K562 (cell line): ENCODE data around the gene NASP. TPM values are rescaled to one million over a fixed set of nuclear protein-coding genes. Genes with fewer than 3 reads are reported as not detected.

Source experiments
- ATAC-seq: fragments of 200-7000 bp; cut with Tn5 transposase; 3 replicates; pipeline ENCODE4 v1.9.1; 2020; ENCODE audit warnings: moderate library complexity
- BruUV-seq: library from RNA; stranded (reverse); fragments of 400-500 nt; replicated peaks from 2 replicates; lab custom pipeline; 2021; lab: Mats Ljungman, UMichigan
- CTCF ChIA-PET: fragments of 300-600 bp; formaldehyde crosslinking; extraction: SDS; loops from one replicate; lab custom pipeline; 2021; ENCODE audit warnings: low intra/inter-chr PET ratio; lab: Yijun Ruan, JAX
- POLR2A ChIA-PET: fragments of 300-600, 350-650 bp; sonication (Branson Sonifier 250); formaldehyde crosslinking; extraction: SDS; loops from one replicate; lab custom pipeline; 2021; ENCODE audit warnings: antibody characterized with exemption, inconsistent platforms; lab: Yijun Ruan, JAX
- DNase-seq, 4 experiments: peaks; one replicate each; pipeline versions ENCODE4 v3.0.0 to v3.0.0-alpha.2; 2011 to 2018; ENCODE audit warnings: low spot score in 3 of 4, mixed read lengths in 3 of 4; ENCODE audit errors: extremely low read depth in 1 of 4
- FAIRE-seq: peaks from 2 replicates; lab custom pipeline; 2011; peaks lifted over from hg19 to GRCh38; lab: Jason Lieb, UNC
- H2AFZ ChIP-seq: 2 replicates; pipeline ENCODE4 v1.6.0; 2011; ENCODE audit warnings: low read depth, low read length, control low read depth, inconsistent platforms
- H3K27ac ChIP-seq: fragments of 200-600 bp; 3 replicates; pipeline ENCODE4 v1.8.0; 2011; ENCODE audit warnings: low read depth, mild to moderate bottlenecking, control low read depth, inconsistent platforms, low read length, moderate library complexity, mixed read lengths; ENCODE audit errors: extremely low read depth
- H3K27me3 ChIP-seq, 2 experiments: fragments of 300-600 bp in 1 of 2; 2 replicates in 1 of 2; 3 replicates in 1 of 2; pipeline versions ENCODE4 v1.6.0 to v1.8.0; 2011; ENCODE audit warnings: inconsistent platforms in 2 of 2, low read length in 2 of 2, mild to moderate bottlenecking in 1 of 2, mixed read lengths in 1 of 2, moderate library complexity in 1 of 2; ENCODE audit not compliant: control insufficient read depth in 2 of 2, insufficient read depth in 2 of 2
- H3K36me3 ChIP-seq: fragments of 300-600 bp; 3 replicates; pipeline ENCODE4 v1.8.0; 2011; ENCODE audit warnings: mild to moderate bottlenecking, low read length, inconsistent platforms; ENCODE audit not compliant: control insufficient read depth, insufficient read depth
- H3K4me1 ChIP-seq, 2 experiments: fragments of 200-600 bp in 1 of 2; replicated peaks in 1 of 2; 2 replicates in 1 of 2; 3 replicates in 1 of 2; pipeline versions ENCODE4 v1.5.1 to v1.8.0; 2011; ENCODE audit warnings: inconsistent platforms in 2 of 2, low read length in 2 of 2, mild to moderate bottlenecking in 1 of 2, mixed read lengths in 1 of 2, moderate library complexity in 1 of 2; ENCODE audit not compliant: control insufficient read depth in 2 of 2, insufficient read depth in 2 of 2
- H3K4me2 ChIP-seq: 2 replicates; pipeline ENCODE4 v1.6.1; 2011; ENCODE audit warnings: low read length, control low read depth, inconsistent platforms, mixed read lengths; ENCODE audit not compliant: insufficient read depth
- H3K4me3 ChIP-seq: fragments of 200-600 bp; sonication (generic), shearing (Covaris generic); 2 replicates; pipeline ENCODE4 v1.5.1; 2016; ENCODE audit warnings: control low read depth, inconsistent platforms
- H3K79me2 ChIP-seq: fragments of 200-600 bp; 3 replicates; pipeline ENCODE4 v1.8.0; 2011; ENCODE audit warnings: low read length, inconsistent platforms; ENCODE audit not compliant: control insufficient read depth, insufficient read depth
- H3K9ac ChIP-seq, 2 experiments: 2 replicates each; pipeline versions ENCODE4 v1.6.0 to v1.6.1; 2011; ENCODE audit warnings: low read depth in 2 of 2, low read length in 2 of 2, control low read depth in 1 of 2, inconsistent platforms in 1 of 2, mild to moderate bottlenecking in 1 of 2, mixed read lengths in 1 of 2; ENCODE audit not compliant: insufficient read depth in 1 of 2
- H3K9me1 ChIP-seq: one replicate; pipeline ENCODE4 v1.6.0; 2011; ENCODE audit warnings: inconsistent platforms, mild to moderate bottlenecking, low read length, moderate library complexity; ENCODE audit not compliant: control insufficient read depth, insufficient read depth
- H3K9me3 ChIP-seq: replicated peaks from 2 replicates; pipeline ENCODE4 v1.5.1; 2011; ENCODE audit warnings: low read depth, low read length, inconsistent platforms; ENCODE audit not compliant: control insufficient read depth, insufficient read depth
- H4K20me1 ChIP-seq: replicated peaks from 2 replicates; pipeline ENCODE4 v1.6.1; 2011; ENCODE audit warnings: low read length, inconsistent platforms, mixed read lengths; ENCODE audit not compliant: control insufficient read depth, insufficient read depth
- CTCF ChIP-seq, 3 experiments: IDR thresholded peaks in 2 of 3; conservative IDR thresholded peaks in 1 of 3; 2 replicates each; pipeline ENCODE4 v1.5.1; 2011 to 2012; ENCODE audit warnings: low read length in 3 of 3, mild to moderate bottlenecking in 3 of 3, control low read depth in 2 of 3, improper control_type of control experiment in 1 of 3, inconsistent platforms in 1 of 3, low read depth in 1 of 3, mixed read lengths in 1 of 3, moderate library complexity in 1 of 3; ENCODE audit not compliant: insufficient read depth in 2 of 3
- RAD21 ChIP-seq, 2 experiments: fragments of 250-450 bp in 1 of 2; fragments of 450-650 bp in 1 of 2; sonication (Bioruptor Pico) in 1 of 2; formaldehyde crosslinking in 1 of 2; IDR thresholded peaks in 1 of 2; conservative IDR thresholded peaks in 1 of 2; 2 replicates each; pipeline versions ENCODE4 v1.4.0 to v1.8.0; 2020 to 2022; ENCODE audit warnings: mild to moderate bottlenecking in 2 of 2, moderate library complexity in 1 of 2
- ZNF586 ChIP-seq: fragments of 450-650 bp; formaldehyde crosslinking; conservative IDR thresholded peaks from 2 replicates; pipeline ENCODE4 v1.4.0; 2020; ENCODE audit warnings: mild to moderate bottlenecking, moderate library complexity
- in situ Hi-C: fragments of 300-500 bp; cut with MboI; formaldehyde crosslinking; loops from 4 replicates; pipeline ENCODE4 v1.15.0; 2018; ENCODE audit warnings: inconsistent platforms, mixed read lengths
- intact Hi-C: fragments of 100-400 bp; cut with micrococcal nuclease; formaldehyde crosslinking; loops from 2 replicates; pipeline ENCODE4 v1.14.2; 2022
- polyA plus RNA-seq, 8 experiments: library from polyadenylated mRNA; depleted of rRNA in 4 of 8; stranded (reverse) in 5 of 8; unstranded in 3 of 8; fragments of >200 nt; fragmentation: Nextera tagmentation in 2 of 8; fragmentation: Illumina TruSeq in 1 of 8; extraction: Ambion mirVana in 2 of 8; extraction: Trizol in 1 of 8; gene quantifications; 2 replicates each; pipeline versions ENCODE4 v1.2.1 to v1.2.3, GENCODE V29; 2011 to 2014; ENCODE audit warnings: inconsistent platforms in 1 of 8, missing spikeins in 1 of 8
- total RNA-seq, 7 experiments: library from RNA; depleted of rRNA in 6 of 7; stranded (reverse); fragments of >200 nt in 6 of 7; fragmentation: Illumina TruSeq in 2 of 7; extraction: Trizol in 2 of 7; gene quantifications; 2 replicates each; pipeline versions ENCODE4 v1.2.1 to v1.2.3, GENCODE V29; 2011 to 2021; ENCODE audit warnings: low replicate concordance in 1 of 7

Gene NASP
- total and polyA plus RNA-seq, 9 of the 15 experiments (the other 6 are each of a cell fraction or from before 2014, with no cell fraction given), result 199 to 578 (median 419) TPM

GRCh38 chr1:45643978-45644377 lies 60.1 kb downstream of the NASP start:
- Histone ChIP-seq H3K9me3 (no peaks in the 10 kb centered on the region), H3K9me1 (no peaks in the 10 kb centered on the region), H3K4me3 (no peak overlapping the region), H3K9ac (no peak overlapping the region), H3K79me2 (peaks cover 2% of the 10 kb centered on the region; the same call in 2 of the 3 replicates), H3K4me1 (no peaks in the 10 kb centered on the region), H3K4me2 (no peak overlapping the region), H3K27ac (no peak overlapping the region), H2AFZ (no peak overlapping the region), H4K20me1 (no peaks in the 10 kb centered on the region), H3K27me3 (no peaks in the 10 kb centered on the region), H3K36me3 (peaks cover 81% of the 10 kb centered on the region)
- POLR2A ChIA-PET, result interaction anchor here (0.7 to 5.4 kb wide), 6 partner anchors 9 to 630 kb away, joined by 3 to 35 read pairs (median 3); partner anchors contain the start of gene PRDX1
- DNase-seq (no peak), ATAC-seq (peak; percentile 43; the same call in 2 of the 3 replicates), FAIRE-seq (no peak)
- intact Hi-C loops, result no loop called here
- peak in 1 of 3 experiments; percentile 16; a peak in 3 of 6 replicates for TF ChIP-seq CTCF (IDR thresholded peaks at IDR 0.05 in 2 of 3, conservative IDR thresholded peaks at IDR 0.05 in 1 of 3; ENCODE audit: insufficient read depth in 2 of 3, low read depth in 1 of 3, low read length in 3 of 3)
- no peak for TF ChIP-seq ZNF586
- TF ChIP-seq RAD21 (CRISPR knock-in tag; conservative IDR thresholded peaks at IDR 0.05 in 1 of 2, IDR thresholded peaks at IDR 0.05 in 1 of 2), result peak in 1 of 2 experiments; percentile 34; a peak in 1 of 4 replicates
- CTCF ChIA-PET, result no interaction called here
- no TSS peak for BruUV-seq
- in situ Hi-C loops, result loop anchor here (25.0 kb wide), 1 partner anchor 543 kb away; the partner anchor contains the start of genes P3R3URF, POMGNT1 and TSPAN1
